K562 (cell line): ENCODE results near the gene RET. TPM values are rescaled to one million over a fixed set of nuclear protein-coding genes. Genes with fewer than 3 reads are reported as not detected.

Experiments used
- EWSR1 ChIP-seq: fragments of 450-650 bp; IDR thresholded peaks from 2 replicates; pipeline ENCODE4 v1.6.1; 2018; ENCODE audit warnings: borderline replicate concordance, mild to moderate bottlenecking, low read depth, moderate library complexity; ENCODE audit not compliant: partially characterized antibody
- KDM1A ChIP-seq, 2 experiments: fragments of 450-650 bp; IDR thresholded peaks; 2 replicates each; pipeline ENCODE4 v1.6.1; 2016; ENCODE audit warnings: mild to moderate bottlenecking in 2 of 2
- PCBP1 ChIP-seq: fragments of 200-400 bp; formaldehyde crosslinking; IDR thresholded peaks from 2 replicates; pipeline ENCODE4 v1.6.1; 2018; ENCODE audit warnings: mild to moderate bottlenecking, low read depth, low read length; ENCODE audit not compliant: poor library complexity, severe bottlenecking
- PHB2 ChIP-seq: fragments of 450-650 bp; IDR thresholded peaks from 2 replicates; pipeline ENCODE4 v1.6.1; 2017; ENCODE audit warnings: low read depth
- polyA plus RNA-seq, 8 experiments: library from polyadenylated mRNA; depleted of rRNA in 4 of 8; stranded (reverse) in 5 of 8; unstranded in 3 of 8; fragments of >200 nt; fragmentation: Nextera tagmentation in 2 of 8; fragmentation: Illumina TruSeq in 1 of 8; extraction: Ambion mirVana in 2 of 8; extraction: Trizol in 1 of 8; gene quantifications; 2 replicates each; pipeline versions ENCODE4 v1.2.1 to v1.2.3, GENCODE V29; 2011 to 2014; ENCODE audit warnings: inconsistent platforms in 1 of 8, missing spikeins in 1 of 8
- total RNA-seq, 7 experiments: library from RNA; depleted of rRNA in 6 of 7; stranded (reverse); fragments of >200 nt in 6 of 7; fragmentation: Illumina TruSeq in 2 of 7; extraction: Trizol in 2 of 7; gene quantifications; 2 replicates each; pipeline versions ENCODE4 v1.2.1 to v1.2.3, GENCODE V29; 2011 to 2021; ENCODE audit warnings: low replicate concordance in 1 of 7
- TF ChIP-seq, protein P1 (sequence below), 2 experiments: IDR thresholded peaks; 2 replicates each; pipeline ENCODE4 v1.6.1; 2011; ENCODE audit warnings: borderline replicate concordance in 1 of 2, control low read depth in 1 of 2, low read depth in 1 of 2, low read length in 1 of 2, mild to moderate bottlenecking in 1 of 2, mixed read lengths in 1 of 2, moderate library complexity in 1 of 2; ENCODE audit not compliant: insufficient read depth in 1 of 2, insufficient read length in 1 of 2, poor library complexity in 1 of 2, severe bottlenecking in 1 of 2; ENCODE audit errors: extremely low read depth in 1 of 2
- TF ChIP-seq, protein P2 (sequence below), 3 experiments: IDR thresholded peaks in 2 of 3; conservative IDR thresholded peaks in 1 of 3; 2 replicates each; pipeline ENCODE4 v1.5.1; 2011 to 2012; ENCODE audit warnings: low read length in 3 of 3, mild to moderate bottlenecking in 3 of 3, control low read depth in 2 of 3, improper control_type of control experiment in 1 of 3, inconsistent platforms in 1 of 3, low read depth in 1 of 3, mixed read lengths in 1 of 3, moderate library complexity in 1 of 3; ENCODE audit not compliant: insufficient read depth in 2 of 3

RET gene
- total and polyA plus RNA-seq, 9 of the 15 experiments (the other 6 are each of a cell fraction or from before 2014, with no cell fraction given) = 0.04 to 0.05 TPM; not detected in 7

DNA sequence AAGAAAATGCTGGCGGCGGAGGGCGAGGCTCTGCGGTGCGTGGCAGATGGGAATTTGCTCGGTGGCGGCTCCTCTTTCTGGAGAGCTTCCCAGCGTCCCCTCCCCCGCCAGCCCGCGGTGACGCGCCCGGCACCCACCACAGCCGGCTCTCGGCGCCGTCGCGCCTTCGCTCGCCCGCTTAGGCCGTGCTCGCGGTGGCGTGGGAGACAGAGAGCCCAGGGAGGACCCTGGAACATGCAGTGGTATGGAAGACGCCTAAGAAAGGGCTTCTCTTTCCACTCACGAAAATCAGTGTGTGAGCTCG lies 60.8 kb downstream of the RET start (continued):
- no peak for TF ChIP-seq PCBP1
- no peak for TF ChIP-seq PHB2
- no peak for TF ChIP-seq KDM1A (IDR thresholded peaks at IDR 0.05)
- TF ChIP-seq, protein P1, sequence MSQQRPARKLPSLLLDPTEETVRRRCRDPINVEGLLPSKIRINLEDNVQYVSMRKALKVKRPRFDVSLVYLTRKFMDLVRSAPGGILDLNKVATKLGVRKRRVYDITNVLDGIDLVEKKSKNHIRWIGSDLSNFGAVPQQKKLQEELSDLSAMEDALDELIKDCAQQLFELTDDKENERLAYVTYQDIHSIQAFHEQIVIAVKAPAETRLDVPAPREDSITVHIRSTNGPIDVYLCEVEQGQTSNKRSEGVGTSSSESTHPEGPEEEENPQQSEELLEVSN (IDR thresholded peaks at IDR 0.05; ENCODE audit: borderline replicate concordance in 1 of 2, extremely low read depth in 1 of 2, insufficient read depth in 1 of 2, insufficient read length in 1 of 2, low read depth in 1 of 2, low read length in 1 of 2, poor library complexity in 1 of 2, severe bottlenecking in 1 of 2) = peak in 1 of 2 experiments; percentile 38
- no peak for TF ChIP-seq EWSR1
- TF ChIP-seq, protein P2, sequence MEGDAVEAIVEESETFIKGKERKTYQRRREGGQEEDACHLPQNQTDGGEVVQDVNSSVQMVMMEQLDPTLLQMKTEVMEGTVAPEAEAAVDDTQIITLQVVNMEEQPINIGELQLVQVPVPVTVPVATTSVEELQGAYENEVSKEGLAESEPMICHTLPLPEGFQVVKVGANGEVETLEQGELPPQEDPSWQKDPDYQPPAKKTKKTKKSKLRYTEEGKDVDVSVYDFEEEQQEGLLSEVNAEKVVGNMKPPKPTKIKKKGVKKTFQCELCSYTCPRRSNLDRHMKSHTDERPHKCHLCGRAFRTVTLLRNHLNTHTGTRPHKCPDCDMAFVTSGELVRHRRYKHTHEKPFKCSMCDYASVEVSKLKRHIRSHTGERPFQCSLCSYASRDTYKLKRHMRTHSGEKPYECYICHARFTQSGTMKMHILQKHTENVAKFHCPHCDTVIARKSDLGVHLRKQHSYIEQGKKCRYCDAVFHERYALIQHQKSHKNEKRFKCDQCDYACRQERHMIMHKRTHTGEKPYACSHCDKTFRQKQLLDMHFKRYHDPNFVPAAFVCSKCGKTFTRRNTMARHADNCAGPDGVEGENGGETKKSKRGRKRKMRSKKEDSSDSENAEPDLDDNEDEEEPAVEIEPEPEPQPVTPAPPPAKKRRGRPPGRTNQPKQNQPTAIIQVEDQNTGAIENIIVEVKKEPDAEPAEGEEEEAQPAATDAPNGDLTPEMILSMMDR (IDR thresholded peaks at IDR 0.05 in 2 of 3, conservative IDR thresholded peaks at IDR 0.05 in 1 of 3; ENCODE audit: insufficient read depth in 2 of 3, low read depth in 1 of 3, low read length in 3 of 3) = peak in 2 of 3 experiments; percentile 19 to 35; a peak in 1 of 6 replicates
